Measurements from ENCODE around the gene CYREN. TPM values are rescaled to one million over a fixed set of nuclear protein-coding genes. Genes with fewer than 3 reads are reported as not detected.
A peak's percentile ranks its signal among the peaks of the same experiment; 100 is the strongest.

Gene CYREN
- total and polyA plus RNA-seq, 2 of the 13 experiments (the other 11 are each of a cell fraction or from before 2014, with no cell fraction given): 20.7 to 60.7 TPM

DNA sequence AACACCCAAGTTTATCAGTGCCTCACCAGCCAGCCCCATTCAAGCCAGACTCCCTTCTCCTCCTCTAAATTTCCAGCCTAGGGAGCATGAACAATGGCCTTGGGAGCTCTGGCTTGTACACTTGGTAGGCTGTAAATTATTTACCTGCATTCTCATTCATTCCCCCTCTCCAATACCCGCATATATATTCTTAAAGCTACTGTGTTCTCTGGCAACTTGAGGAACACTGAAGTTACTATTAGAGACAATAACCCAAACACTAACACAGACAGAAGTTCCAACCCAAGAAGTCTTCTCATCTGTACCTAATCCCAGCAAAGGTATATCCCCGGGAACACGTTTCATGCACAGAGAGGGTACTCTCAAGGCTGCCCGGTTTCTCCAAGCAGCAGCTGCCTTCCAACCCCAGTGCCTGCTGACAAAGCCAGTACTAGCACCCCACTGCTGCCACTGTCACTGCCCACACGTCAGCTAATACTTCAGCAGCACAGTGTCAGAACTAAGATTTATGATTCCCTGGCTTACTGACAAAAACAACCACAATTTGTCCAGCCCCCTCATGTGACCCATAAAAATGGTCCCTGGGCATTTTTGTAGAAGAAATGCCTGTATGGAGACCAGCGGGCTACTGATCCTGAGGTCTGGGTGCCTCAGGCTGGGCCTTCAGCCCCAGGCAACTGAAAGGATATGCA is 37.7 kb upstream of the CYREN start (continued):
- no peak for TF ChIP-seq SOX13 (IDR thresholded peaks at IDR 0.05)
- TF ChIP-seq SOX13 (CRISPR knock-in tag; conservative IDR thresholded peaks at IDR 0.05 in 1 of 2, IDR thresholded peaks at IDR 0.05 in 1 of 2): 0 out of 4 replicates have a peak, but pooled peaks of 1 of the 2 experiments have one; percentile 16
- 0 out of 2 replicates have a peak, but pooled peaks have one; percentile 10 for TF ChIP-seq ZNF350 (CRISPR knock-in tag; IDR thresholded peaks at IDR 0.05; ENCODE audit: borderline replicate concordance, low read depth)
- no peak for TF ChIP-seq GABPB1 (CRISPR knock-in tag; IDR thresholded peaks at IDR 0.05)
- 0 out of 2 replicates have a peak, but pooled peaks have one; percentile 17 for TF ChIP-seq SAP130 (CRISPR knock-in tag; IDR thresholded peaks at IDR 0.05; ENCODE audit: low read depth)
- TF ChIP-seq, protein P1, sequence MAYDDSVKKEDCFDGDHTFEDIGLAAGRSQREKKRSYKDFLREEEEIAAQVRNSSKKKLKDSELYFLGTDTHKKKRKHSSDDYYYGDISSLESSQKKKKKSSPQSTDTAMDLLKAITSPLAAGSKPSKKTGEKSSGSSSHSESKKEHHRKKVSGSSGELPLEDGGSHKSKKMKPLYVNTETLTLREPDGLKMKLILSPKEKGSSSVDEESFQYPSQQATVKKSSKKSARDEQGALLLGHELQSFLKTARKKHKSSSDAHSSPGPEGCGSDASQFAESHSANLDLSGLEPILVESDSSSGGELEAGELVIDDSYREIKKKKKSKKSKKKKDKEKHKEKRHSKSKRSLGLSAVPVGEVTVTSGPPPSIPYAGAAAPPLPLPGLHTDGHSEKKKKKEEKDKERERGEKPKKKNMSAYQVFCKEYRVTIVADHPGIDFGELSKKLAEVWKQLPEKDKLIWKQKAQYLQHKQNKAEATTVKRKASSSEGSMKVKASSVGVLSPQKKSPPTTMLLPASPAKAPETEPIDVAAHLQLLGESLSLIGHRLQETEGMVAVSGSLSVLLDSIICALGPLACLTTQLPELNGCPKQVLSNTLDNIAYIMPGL (CRISPR knock-in tag; IDR thresholded peaks at IDR 0.05; ENCODE audit: borderline replicate concordance in 1 of 2, low read depth in 1 of 2): no peak

DNA sequence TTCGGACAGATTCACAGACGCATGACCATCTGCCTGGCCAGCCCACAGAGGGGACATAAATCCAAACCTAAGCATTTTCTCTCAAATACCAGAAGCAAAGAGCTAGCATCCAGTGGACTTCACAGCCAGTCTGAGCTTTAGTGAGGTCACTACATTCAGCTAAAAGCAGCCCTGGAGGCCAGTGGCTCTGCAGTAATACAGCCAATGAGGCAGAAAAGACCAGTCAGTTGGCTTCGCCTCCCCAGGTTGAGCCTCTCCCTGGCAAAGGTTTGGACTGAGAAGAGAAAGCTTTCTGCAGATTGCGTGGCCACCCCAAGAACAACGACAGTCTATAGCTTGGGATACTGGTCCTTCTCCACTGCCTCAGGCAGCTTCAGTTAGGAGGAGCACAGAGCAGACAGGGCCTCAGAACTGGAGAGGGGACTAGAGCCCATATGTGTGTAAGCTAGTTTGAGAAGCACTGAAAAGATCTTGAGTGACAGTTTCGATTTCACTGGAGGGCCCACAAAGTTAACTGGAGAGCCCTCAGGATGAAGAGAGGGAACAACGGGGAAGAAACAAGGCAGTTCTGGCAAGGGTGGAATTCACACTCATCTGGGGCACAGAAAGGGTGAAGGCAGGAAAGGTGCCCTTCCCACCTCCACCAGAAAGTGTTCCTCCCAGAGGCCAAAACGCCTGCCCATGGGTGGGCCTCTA is 37.0 kb upstream of the CYREN start:
- Histone ChIP-seq H3K79me2 (ENCODE audit: insufficient read depth, low read length) (peaks cover 9% of the 10 kb centered on the region), H3K4me1 (ENCODE audit: insufficient read depth, low read length) (peaks cover 40% of the 10 kb centered on the region), H3K9ac (ENCODE audit: insufficient read depth, low read depth, low read length) (peak overlapping the region; percentile 37; the same call in 1 of the 2 replicates), H3K27ac (ENCODE audit: extremely low read length, insufficient read depth, low read length) (peak overlapping the region; percentile 17), H3K36me3 (replicated peaks in 1 of 2; ENCODE audit: control insufficient read depth in 1 of 2, insufficient read depth in 2 of 2, low read length in 2 of 2) (peaks cover 6 to 13% of the 10 kb centered on the region in 2 experiments), H3K27me3 (ENCODE audit: control insufficient read depth in 1 of 2, insufficient read depth in 2 of 2, low read length in 2 of 2) (no peaks in the 10 kb centered on the region; a peak in 1 of 5 replicates), H2AFZ (ENCODE audit: low read length) (no peak overlapping the region), H4K20me1 (ENCODE audit: insufficient read depth, low read length) (no peaks in the 10 kb centered on the region), H3K9me3 (ENCODE audit: low read length) (no peaks in the 10 kb centered on the region), H3K4me2 (ENCODE audit: low read depth, low read length) (peak overlapping the region; percentile 54), H3K4me3 (replicated peaks in 1 of 3; ENCODE audit: insufficient read depth in 1 of 3, low read depth in 2 of 3, low read length in 3 of 3) (peak overlapping the region in 1 of 3 experiments; percentile 17; a peak in 1 of 6 replicates)
- ChIA-PET POLR2A (interaction anchor here (1.1 to 1.6 kb wide), 3 partner anchors 11 to 60 kb away, joined by 3 to 7 read pairs (median 6); partner anchors contain the start of genes CYREN and TMEM140), CTCF (ENCODE audit: low intra/inter-chr PET ratio, low total read pairs) (no interaction called here)
- in situ Hi-C loops (cut with HindIII; ENCODE audit: extremely low pct_ligation_motif_present, low pct_unique_long_range_greater_than_20kb) (no loop called here), intact Hi-C loops (cut with micrococcal nuclease; ENCODE audit: unreplicated experiment) (no loop called here)
- WGBS (ENCODE audit: low lambda C conversion rate): 78% methylated on average over 8 of the region's 8 CpGs
- BruUV-seq (replicated peaks): no TSS peak
- DNase-seq (ENCODE audit: low spot score): no peak
- ATAC-seq: no peak
- FAIRE-seq: no peak
- TF ChIP-seq, protein P2, sequence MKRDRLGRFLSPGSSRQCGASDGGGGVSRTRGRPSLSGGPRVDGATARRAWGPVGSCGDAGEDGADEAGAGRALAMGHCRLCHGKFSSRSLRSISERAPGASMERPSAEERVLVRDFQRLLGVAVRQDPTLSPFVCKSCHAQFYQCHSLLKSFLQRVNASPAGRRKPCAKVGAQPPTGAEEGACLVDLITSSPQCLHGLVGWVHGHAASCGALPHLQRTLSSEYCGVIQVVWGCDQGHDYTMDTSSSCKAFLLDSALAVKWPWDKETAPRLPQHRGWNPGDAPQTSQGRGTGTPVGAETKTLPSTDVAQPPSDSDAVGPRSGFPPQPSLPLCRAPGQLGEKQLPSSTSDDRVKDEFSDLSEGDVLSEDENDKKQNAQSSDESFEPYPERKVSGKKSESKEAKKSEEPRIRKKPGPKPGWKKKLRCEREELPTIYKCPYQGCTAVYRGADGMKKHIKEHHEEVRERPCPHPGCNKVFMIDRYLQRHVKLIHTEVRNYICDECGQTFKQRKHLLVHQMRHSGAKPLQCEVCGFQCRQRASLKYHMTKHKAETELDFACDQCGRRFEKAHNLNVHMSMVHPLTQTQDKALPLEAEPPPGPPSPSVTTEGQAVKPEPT (CRISPR knock-in tag; IDR thresholded peaks at IDR 0.05; ENCODE audit: low read depth): no peak
- TF ChIP-seq ZNF878 (CRISPR knock-in tag; IDR thresholded peaks at IDR 0.05) (no peak), ZNF343 (CRISPR knock-in tag; IDR thresholded peaks at IDR 0.05) (no peak), KAT8 (CRISPR knock-in tag; IDR thresholded peaks at IDR 0.05) (no peak), ZNF17 (CRISPR knock-in tag; IDR thresholded peaks at IDR 0.05) (no peak), ZNF329 (CRISPR knock-in tag; IDR thresholded peaks at IDR 0.05; ENCODE audit: low read depth) (no peak), ZNF350 (CRISPR knock-in tag; IDR thresholded peaks at IDR 0.05; ENCODE audit: borderline replicate concordance, low read depth) (0 out of 2 replicates have a peak, but pooled peaks have one; percentile 36)
